HG03196 (cell line): ENCODE data around the gene ATXN1.

Experiments used
- ATAC-seq: cut with Tn5 transposase; IDR thresholded peaks from one replicate; pipeline ENCODE4 v1.9.1; 2021; ENCODE audit not compliant: unreplicated experiment

The ATXN1 gene

DNA sequence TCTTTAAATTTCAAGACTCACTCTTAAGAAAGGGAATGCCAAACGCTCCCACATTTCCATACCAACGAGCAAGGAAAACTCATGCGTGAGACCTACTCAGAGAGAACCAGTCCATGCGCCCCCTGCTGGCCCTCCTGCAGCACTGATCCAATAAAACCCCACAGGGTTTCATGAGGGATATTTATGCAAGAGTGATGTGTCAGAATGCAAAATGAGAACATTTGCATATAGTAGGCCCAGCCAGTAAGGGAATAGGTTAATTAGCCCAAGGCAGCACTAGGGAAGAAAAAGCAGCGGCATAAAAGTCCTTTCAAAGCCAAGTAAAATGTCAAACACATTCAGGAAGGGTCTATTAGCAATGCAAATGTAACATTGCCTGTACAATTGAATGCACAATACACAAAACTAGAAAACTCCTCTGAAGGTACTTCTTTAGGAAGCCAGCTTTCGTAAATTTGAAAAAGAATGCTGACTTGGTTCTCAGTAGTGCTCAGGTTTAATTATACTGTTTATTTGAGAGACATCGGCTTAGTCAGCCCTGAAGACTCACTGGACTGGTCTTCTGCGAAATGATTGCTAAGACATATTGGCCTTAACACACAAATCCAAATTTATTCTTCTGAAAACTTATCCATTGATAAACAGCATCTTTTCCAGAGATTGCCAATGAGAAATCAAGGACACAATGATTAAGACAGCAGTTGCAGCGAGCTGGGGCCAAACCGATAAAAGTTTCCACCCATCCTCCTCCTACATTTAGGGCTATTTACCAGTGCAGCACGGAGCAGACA is 429.7 kb downstream of the ATXN1 start:
- ATAC-seq = peak; percentile 52

DNA sequence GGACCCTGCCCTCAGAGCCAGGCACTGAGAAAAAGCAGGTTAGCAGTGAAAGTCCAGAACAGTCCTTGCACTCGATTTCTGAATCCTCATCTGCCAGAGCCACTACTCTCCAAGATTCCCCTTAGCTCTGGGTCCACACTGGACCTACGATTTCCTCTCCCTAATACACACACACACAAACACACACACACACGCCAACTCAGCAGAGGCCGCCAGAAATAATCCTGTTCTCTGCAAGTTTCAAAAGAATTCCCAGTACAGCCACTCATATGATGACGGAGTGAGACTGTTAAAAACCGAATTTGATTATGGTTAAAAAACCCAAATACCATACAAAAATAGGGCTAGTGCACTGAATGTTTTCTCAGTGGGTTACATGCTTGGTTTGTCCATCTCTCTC is 432.0 kb downstream of the ATXN1 start:
- no peak for ATAC-seq

DNA sequence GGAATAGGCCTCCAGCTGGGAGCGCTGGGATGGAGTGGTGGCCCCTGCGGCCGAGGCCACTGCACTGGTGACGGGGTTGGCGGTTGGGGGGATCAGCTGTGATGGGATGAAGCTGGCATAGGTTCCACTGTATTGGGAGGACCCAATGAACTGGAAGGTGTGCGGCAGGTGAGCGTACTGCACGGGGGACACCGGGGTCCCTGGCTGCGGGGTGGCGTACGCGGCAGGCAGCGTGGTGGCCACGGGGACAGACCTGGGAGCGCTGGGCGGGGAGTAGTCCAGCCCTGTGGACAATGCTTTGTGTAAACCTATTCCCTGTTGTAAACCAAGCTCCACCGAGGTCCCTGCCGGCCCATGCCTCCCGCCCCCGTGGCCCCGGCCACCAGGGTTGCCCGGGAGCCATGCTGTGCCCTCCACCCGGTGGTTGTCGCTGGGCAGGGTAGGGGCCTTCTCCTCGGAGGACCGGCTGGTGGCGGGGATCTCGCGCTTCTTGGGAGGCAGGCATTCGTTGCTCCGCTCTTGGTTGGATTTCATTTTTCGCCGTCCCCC is 433.4 kb downstream of the ATXN1 start:
- ATAC-seq = no peak

DNA sequence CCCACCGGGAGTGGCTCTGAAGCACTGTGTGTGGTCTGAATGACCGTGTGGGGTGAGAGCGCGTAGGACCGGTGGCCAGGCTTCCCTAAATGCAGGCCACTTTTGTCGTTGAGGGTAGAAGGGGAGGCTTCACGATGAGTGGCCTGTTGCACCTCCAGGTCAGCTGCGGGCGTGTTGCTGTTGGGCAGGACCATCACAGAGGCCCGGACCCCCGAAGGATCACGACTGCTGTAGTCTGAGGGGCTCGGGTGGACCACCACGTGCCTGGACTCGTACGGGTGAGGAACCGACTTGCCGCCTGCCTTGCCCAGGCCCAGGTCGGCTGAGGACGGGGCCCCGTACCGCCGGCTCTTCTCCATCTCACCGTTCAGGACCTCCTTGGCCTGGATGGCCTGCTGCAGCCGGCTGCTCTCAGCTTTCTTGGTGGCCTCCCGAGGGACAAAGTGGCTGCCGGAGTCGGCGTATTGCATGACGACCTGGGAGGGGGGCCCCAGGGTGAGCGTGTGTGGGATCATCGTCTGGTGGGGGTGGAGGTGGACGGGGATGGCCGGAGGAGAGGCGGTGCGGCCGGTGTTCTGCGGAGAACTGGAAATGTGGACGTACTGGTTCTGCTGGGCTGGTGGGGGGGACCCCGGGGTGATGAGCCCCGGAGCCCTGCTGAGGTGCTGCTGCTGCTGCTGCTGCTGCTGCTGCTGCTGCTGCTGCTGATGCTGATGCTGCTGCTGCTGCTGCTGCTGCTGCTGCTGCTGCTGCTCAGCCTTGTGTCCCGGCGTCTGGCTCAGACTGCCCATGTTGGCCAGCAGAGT is 434.1 kb downstream of the ATXN1 start:
- ATAC-seq = no peak

DNA sequence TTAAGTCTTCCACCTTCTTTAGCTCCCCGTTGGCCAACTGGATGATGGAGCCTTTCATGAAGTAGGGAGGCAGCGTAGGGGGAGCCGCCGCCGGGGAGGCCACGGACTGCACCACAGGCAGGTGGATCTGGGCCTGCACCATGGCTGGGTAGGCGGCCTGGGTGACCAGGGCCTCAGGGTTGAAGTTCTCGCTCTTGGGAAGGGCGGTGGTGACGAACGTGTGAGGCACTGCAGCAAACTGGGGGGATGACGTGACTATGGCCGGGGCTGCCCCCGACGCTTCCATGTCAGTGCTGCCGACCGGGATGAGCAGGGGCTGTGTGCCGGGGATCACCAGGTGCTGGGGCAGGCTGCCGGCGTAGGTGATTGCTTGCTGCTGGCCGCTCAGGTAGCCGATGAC is 434.7 kb downstream of the ATXN1 start:
- ATAC-seq = no peak

DNA sequence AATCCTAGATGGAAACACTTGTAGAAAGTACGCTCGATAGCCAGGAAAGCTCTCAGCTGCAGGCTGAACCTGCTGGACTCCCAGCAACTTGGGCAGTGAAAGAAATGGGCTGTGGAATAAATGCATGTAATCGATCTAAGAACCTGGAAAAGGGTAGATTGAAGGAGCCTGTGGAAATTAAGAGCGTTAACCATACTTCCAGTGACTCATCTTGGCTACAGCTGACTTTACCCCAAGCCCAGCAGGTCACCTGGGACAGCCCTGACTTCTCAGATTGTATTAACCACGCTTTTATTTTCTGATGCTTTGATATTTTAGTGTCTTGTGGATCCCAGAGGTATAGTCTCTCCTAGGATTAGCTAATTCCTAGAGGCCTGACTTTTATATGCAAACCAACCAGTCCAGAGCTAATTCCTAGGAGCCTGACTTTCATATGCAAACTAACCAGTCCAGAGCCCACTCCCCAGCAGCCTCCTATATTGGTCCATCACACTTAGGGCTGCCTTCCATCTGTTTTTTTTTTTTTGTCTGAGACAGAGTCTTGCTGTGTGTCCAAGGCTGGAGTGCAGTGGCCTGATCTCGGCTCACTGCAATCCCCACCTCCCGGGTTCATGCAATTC is 436.5 kb downstream of the ATXN1 start:
- no peak for ATAC-seq

DNA sequence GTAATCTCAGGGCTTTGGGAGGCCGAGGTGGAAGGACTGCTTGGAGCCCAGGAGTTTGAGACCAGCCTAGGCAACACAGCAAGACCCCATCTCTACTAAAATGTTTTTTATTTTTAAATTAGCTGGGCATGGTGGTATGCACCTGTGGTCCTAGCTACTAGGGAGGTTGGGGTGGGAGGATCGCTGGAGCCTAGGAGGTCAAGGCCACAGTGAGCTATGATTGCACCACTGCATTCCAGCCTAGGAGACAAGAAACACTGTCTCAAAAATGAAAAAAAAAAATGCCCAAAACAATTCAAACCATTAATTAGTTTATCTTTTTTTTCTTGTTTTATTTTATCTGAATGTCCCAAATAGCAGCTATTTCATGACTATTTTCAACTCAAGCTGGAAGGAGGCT is 437.1 kb downstream of the ATXN1 start:
- ATAC-seq = no peak

DNA sequence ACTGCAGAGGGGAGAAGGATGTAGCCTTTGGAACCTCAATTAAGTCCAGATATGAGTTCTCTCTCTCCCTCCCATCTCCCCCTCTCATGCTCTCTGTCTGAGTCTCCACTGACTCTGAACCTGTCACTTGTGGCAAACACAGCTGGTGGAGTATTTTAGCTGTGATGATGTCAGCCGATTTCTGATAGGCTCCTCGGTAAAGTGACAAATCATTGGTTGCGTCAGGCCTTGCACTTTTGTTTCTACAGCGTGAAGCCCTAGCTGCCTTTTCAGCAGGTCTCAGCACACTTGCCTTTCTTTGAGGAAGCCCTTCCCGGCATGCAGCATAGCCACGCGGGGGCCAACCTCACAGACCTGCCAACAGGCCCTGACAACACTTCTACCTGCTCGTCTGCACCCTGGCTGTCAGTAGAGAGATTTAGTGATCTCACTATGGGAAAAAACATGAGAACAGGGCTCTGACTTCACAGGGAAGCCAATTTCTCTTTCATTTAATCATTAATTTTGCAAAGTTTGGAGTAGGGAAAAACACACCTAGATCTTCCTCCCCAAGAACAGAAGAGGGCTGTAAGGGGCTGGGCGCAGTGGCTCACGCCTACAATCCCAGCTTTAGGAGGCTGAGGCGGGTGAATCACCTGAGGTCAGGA is 438.5 kb downstream of the ATXN1 start:
- ATAC-seq = peak; percentile 76

DNA sequence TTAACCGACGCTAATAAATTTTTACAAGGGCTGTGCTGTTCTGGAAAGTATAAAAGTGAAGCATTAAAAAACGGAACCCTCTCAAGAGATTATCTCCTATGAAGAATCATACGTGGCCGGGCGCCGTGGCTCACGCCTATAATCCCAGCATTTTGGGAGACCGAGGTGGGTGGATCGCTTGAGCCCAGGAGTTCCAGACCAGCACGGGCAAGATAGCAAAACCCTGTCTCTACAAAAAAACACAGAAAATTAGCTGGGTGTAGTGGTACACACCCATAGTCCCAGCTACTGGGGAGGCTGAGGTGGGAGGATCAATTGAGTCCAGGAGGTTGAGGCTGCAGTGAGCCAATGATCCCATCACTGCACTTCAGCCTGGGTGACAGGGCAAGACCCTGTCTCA is 439.4 kb downstream of the ATXN1 start:
- no peak for ATAC-seq

DNA sequence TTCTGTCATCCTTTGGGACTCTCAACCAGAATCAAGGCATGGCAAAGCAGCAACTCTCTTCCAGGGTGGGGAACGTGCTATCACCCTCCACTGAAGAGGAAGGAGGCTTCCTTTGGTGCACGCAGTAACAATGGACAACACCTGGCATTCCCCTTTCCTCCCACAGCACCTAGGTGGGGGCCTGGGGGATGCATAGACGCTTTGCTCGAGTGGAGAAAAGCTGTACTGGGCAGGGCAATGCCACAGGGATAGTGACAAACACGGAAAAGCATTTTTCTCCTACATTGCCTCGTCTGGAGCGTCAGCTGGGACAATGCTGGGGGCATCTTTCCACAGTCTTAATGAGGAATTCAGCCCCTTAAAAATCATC is 439.9 kb downstream of the ATXN1 start:
- ATAC-seq = no peak

DNA sequence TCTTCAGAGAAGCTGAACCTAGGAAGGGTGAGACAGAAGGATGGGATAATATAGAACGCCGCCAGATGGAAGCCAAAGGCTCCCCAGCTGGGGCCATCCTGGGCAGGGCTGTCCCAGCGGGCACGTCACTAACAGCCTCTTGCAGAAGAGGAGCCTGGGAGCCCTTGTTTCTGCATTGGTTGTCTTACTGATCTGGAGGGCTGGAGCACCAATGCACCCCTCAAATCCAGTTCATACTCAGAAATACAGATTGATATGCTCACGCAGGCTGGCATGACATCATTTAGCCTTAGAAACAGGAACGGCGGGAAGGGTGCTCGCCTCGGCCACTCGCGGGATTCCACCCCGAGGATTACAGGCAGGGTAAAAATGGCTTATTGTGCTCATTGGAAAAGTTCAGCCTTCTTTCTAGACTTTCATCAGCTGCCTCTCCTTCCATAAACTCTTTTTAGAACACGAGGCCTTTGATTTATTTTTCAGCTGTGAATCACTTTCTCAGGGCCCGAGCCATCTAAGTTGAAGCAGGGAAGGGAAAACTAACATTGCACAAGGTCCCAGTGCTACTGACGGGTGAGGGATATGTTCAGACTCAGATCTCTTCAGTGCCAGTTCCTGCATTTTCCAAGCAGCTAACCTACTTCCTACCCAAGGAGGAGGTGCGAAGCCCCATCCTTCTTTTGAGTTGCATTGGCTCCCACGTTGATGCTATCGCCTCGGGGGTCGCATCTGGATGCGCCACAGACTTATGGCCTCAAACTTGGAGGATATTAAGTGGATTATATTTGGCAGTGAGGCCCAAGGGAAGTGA is 440.5 kb downstream of the ATXN1 start:
- no peak for ATAC-seq

DNA sequence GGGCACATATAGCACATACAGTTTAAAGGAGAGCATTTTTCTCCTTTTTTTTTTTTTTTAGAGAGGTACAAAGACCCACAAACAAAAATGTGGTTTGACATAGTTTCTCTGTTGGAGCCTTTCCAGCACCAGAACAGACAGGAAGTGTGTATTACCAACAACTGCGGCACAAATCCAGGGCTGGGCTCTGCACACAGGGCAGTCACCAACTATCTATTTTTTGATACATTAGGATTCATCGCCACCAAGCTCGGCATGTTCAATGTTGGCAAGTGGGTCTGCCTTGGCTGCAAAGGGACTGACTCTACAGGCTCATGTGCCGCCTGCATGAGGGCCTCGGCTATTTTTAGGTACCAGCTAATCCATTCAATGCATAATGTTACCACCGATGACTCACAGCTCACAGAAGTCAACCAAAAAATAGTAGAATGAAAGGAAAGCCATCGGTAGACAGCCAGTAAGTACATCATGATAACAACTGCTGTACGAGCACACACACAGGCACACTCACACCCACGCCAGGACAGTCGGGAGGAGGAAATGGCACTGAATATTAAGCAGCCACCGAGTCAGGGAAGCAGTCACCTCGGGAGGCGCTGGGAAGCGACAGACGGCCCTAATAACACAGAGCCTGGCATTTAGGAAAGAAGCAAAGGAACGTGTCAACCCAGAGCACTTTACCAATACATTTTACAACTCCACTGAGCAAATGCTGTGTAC is 441.3 kb downstream of the ATXN1 start:
- peak; percentile 60 for ATAC-seq

DNA sequence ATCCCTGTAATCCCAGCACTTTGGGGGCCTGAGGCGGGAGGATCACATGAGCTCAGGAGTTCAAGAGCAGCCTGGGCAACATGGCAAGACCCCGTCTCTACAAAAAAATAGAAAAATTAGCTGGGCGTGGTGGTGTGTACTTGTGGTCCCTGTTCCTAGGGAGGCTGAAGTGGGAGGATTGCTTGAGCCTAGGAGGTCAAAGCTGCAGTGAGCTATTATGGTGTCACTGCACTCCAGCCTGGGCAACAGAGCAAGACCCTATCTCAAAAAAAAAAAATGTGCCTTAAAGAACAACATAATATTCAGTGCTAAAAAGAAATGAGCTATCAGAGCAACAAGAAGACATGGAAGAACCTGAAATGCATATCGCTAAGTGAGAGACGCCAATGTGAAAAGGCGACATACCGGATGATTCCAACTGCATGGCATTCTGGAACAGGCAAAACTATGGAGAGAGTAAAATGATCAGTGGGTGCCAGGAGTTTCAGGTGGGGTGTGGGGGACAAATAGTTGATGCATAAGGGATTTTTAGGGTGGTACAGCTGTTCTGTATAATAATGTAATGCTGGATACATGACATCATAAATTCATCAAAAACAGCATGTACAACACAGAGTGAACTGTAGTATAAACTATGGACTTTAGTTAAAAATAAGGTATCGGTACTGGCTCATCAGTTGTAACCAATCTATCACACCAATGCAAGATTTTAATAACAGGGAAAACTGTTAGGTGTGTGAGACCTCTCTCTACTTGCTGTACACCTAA is 442.1 kb downstream of the ATXN1 start:
- ATAC-seq = no peak

DNA sequence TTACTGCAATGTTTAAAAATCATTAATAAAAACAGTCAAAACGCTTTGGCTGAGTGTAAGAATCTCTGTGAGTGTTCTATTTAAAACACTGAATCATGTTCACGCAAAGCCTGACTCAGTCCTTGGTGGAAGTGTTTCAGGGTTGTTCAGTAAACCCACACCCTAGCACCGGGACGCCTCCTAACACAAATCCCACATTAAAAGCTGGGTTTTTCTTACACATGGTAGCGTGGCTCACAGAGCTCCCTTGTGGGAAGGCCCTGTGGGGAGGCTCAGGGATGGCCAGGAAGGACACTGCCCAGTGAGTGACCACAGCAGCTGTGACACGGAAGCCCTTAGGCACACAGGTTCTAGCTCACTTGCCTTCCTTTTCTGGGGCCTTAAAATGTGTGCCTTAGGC is 442.7 kb downstream of the ATXN1 start:
- no peak for ATAC-seq

DNA sequence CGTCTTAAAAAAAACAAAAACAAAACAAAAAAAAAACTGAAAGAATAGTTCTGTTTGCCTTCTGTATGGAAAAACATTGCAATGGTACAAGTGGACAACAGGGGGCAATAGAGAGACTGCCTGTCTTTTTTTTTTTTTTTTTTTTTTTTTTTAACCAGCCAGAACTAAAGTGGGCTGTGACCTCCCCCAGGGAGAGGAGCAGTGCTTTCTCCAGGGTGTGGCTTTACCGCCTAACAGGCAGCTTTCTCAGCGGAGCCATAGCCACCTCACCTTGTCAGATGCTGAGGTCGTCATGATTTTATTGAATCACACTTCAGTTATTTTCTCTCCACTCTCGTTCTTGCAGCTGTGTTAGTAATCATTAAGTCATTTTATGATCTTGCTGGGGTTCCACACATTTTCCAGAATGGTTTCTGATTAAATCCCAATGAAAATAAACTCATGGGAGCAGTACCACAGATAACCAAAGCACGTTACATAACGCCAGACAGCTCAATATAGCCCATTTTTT is 444.5 kb downstream of the ATXN1 start:
- no peak for ATAC-seq

DNA sequence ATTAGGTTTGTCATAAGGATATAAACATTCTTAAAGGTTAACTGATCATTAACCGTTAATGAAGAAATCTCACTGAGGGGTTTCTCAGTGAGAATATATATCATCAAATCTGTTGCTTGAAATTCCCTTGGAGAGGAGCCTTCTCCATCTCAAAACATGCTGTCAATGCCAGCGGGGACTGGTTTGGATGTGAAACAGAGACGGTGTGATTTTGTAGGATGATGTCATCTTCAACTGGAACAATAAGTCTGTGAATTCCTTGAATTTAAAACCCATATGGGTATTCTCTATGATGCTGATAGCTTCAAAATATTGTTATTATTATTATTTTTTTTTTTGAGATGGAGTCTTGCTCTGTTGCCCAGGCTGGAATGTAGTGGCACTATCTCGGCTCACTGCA is 447.0 kb downstream of the ATXN1 start:
- no peak for ATAC-seq

DNA sequence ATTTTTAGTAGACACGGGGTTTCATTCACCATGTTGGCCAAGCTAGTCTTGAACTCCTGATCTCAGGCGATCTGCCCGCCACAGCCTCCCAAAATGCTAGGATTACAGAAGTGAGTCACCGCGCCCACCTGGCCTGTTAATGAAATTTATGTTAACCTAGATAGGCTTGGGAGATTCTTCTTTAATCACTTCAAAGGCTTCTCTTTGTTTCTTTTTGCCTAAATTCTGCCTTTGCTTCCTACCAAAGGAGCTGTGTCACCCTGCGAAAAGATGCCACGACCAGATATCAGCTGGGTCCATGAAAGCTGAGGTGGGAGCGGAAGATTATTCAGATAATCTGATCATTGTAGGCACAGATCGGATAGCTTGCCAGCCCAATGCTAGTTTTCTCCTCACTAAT is 447.5 kb downstream of the ATXN1 start:
- ATAC-seq = no peak

DNA sequence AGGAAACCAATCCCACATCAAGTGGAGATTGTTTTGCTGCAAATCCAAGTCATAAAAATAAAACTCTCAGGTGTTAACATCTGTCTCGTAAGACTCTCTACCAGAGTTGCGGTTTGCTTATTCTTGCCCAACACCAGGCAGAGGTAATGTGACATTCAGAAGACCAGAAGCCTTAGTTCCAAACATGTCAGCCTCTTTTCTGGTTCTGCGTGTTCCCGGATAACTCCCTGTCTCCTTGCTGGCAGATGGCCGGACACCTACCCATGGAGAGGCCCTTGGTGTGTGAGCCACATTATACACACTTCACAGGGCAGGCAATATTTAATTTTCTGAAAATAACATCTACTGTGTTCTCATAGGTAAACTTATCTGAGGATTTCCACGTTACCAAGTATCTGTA is 449.5 kb downstream of the ATXN1 start:
- no peak for ATAC-seq

DNA sequence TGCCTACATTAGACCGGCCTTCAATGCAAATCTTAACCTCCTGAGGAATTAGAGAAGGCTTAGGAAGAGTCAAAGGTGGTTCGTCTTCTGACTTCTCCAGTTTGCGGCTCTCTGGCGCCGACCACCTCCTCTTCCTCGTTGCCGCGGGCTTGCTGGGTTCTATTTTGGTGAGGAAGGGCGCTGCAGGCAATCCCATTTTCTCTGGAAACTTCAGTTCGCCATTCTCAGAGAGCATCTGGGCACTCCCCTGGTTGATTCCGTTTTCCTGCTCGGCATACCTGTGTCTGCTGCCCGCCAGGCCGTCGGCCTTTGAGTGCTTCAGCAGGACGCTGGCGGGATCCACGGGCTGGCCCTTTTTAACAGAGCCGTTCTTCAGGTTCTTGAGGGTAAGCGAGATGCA is 454.9 kb downstream of the ATXN1 start:
- no peak for ATAC-seq
